BLaER1 (cell line): ENCODE results near the gene TUBG1.

ENCODE experiments used
- H3K27ac ChIP-seq: shearing (Covaris generic); formaldehyde crosslinking; 2 replicates; pipeline ENCODE4 v1.8.1; 2022
- H3K27me3 ChIP-seq: shearing (Covaris generic); formaldehyde crosslinking; 2 replicates; pipeline ENCODE4 v1.8.1; 2022
- H3K36me3 ChIP-seq: shearing (Covaris generic); formaldehyde crosslinking; 2 replicates; pipeline ENCODE4 v1.8.1; 2022
- H3K4me1 ChIP-seq: shearing (Covaris generic); formaldehyde crosslinking; 2 replicates; pipeline ENCODE4 v1.8.1; 2022
- H3K4me2 ChIP-seq: shearing (Covaris generic); formaldehyde crosslinking; 2 replicates; pipeline ENCODE4 v1.8.1; 2022
- H3K4me3 ChIP-seq: shearing (Covaris generic); formaldehyde crosslinking; 2 replicates; pipeline ENCODE4 v1.8.1; 2022
- H3K9ac ChIP-seq: shearing (Covaris generic); formaldehyde crosslinking; 2 replicates; pipeline ENCODE4 v1.8.1; 2022
- H3K9me3 ChIP-seq: shearing (Covaris generic); formaldehyde crosslinking; 2 replicates; pipeline ENCODE4 v1.8.1; 2022
- H4K20me1 ChIP-seq: shearing (Covaris generic); formaldehyde crosslinking; 2 replicates; pipeline ENCODE4 v1.8.1; 2022
- Cebpa-rat ChIP-seq: shearing (Covaris generic); IDR thresholded peaks from 2 replicates; pipeline ENCODE4 v1.8.1; 2022

Gene TUBG1

DNA sequence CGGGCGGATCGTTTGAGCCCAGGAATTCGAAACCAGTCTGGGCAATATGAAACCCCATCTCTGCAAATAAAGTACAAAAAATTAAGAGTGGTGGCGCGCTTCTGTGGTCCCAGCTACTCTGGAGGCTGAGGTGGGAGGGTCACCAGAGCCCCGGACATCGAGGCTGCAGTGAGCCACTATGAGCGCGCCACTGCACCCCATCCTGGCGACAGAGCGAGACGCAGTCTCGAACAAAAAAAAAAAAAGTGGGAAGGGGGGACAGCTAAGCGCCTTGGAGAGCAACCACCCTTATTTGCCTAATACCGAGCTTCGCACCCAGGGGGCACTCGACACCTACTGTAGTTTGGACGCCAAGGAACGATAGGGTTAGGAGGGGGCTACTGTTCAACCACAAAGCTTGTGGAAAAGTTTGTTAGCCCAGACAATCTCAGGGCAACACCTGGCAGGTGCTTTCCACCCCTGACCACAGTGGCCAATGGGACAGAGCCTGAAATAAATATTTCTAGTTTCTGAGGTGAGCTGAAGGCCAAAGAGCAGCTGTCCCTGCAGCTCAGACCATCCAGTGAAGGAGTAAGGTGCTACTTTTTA is 31.1 kb upstream of the TUBG1 start:
- Histone ChIP-seq H3K4me3 (peak overlapping the region; percentile 82), H3K4me1 (peaks cover 36% of the 10 kb centered on the region), H3K27ac (peak overlapping the region; percentile 78), H3K36me3 (peaks cover 72% of the 10 kb centered on the region), H3K4me2 (peak overlapping the region; percentile 97), H3K9ac (peak overlapping the region; percentile 81), H3K9me3 (no peaks in the 10 kb centered on the region), H4K20me1 (no peaks in the 10 kb centered on the region), H3K27me3 (no peaks in the 10 kb centered on the region)
- no peak for TF ChIP-seq Cebpa-rat

DNA sequence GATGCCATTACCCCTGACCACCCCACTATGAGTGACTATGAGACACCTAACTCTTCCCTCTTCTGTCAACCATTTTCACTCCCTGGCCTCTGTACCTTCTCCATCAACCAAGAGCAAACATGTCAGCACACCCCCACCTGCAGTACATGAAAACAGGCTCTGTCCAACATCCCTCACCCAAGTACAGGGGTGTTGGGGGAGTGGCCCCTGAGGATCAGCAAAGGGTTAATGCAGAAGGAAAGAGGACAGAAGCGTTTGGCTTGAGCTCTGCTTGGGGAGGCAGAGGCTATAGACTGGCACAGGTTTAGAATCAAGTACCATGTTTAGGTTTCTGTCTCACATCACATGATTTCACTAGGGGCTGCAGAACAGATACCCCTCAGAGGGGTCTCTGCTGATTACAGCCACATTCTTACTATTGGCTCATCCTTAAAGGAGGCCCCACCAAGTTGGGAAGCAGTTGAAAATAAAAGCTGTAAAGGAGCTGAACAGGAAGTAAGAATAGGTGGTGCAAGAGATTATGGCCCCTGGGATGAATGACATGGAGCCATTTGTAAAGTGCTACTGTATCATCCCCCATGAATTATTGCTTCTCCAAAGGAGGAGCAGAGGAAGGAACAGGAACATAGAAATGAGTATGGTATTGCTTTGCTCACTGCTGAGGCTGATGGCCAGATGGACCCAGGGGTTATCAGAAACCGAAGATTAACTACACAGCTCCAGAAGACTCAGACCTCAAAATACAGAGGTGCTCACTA is 29.5 kb upstream of the TUBG1 start:
- Histone ChIP-seq H3K4me1 (peaks cover 35% of the 10 kb centered on the region), H3K4me3 (no peak overlapping the region), H3K36me3 (peaks cover 72% of the 10 kb centered on the region), H3K4me2 (no peak overlapping the region), H3K9ac (no peak overlapping the region), H3K27me3 (no peaks in the 10 kb centered on the region), H3K27ac (no peak overlapping the region), H3K9me3 (no peaks in the 10 kb centered on the region), H4K20me1 (no peaks in the 10 kb centered on the region)
- no peak for TF ChIP-seq Cebpa-rat

- H3K27me3 ChIP-seq = no peaks in the 10 kb centered on the region
- H3K9me3 ChIP-seq = no peaks in the 10 kb centered on the region
- H3K4me2 ChIP-seq = no peak overlapping the region
- H3K4me1 ChIP-seq = peaks cover 16% of the 10 kb centered on the region
- peaks cover 77% of the 10 kb centered on the region for H3K36me3 ChIP-seq
- no peak for TF ChIP-seq Cebpa-rat
- no peak overlapping the region for H3K27ac ChIP-seq
- no peak overlapping the region for H3K9ac ChIP-seq
- peaks cover 15% of the 10 kb centered on the region; the same call in 1 of the 2 replicates for H4K20me1 ChIP-seq
- no peak overlapping the region for H3K4me3 ChIP-seq
Measured at GRCh38 chr17:42581744-42582270, 27.7 kb upstream of the TUBG1 start.

DNA sequence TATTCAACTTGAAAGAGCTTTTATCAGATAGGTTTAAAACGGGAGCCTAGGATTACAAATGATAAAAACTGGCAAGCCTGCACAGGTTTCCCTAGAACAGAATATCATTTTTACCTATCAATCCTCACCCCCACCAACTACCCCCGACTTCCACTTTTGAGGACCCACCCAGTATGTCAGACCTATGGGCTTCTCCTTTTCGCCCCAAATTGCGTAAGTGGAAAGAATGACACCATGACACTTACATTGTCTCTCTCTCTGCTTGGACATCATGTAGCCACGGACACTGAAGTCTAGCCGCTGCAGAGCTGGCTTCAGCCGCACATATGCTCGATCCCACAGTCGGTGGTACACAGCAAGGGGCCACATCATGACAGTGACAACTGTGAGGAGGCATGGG is 24.6 kb upstream of the TUBG1 start:
- H3K4me2 ChIP-seq = no peak overlapping the region
- no peak for TF ChIP-seq Cebpa-rat
- no peak overlapping the region for H3K27ac ChIP-seq
- H4K20me1 ChIP-seq = peaks cover 18% of the 10 kb centered on the region; the same call in 1 of the 2 replicates
- no peaks in the 10 kb centered on the region for H3K4me1 ChIP-seq
- H3K9ac ChIP-seq = no peak overlapping the region
- no peaks in the 10 kb centered on the region for H3K27me3 ChIP-seq
- H3K4me3 ChIP-seq = no peak overlapping the region
- no peaks in the 10 kb centered on the region for H3K9me3 ChIP-seq
- H3K36me3 ChIP-seq = peaks cover 100% of the 10 kb centered on the region

DNA sequence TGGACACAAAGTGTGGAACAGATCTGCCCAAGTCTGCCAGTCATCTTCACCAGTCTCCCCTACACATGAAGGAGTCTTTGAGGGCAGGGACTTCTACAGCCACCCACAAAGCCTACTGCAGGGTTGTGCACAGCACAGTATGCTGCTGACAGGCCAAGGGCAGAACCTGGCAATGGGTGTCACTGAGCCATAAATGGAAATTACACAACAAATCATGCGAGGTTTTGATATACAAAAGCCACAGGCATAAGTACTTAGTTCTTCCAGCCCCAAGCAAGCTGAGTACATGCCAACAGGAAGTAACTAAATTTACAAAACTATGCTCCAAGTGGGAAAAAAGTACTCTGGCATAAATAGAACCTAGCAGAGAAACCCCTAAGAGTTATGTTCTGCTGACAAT is 24.1 kb upstream of the TUBG1 start:
- H3K9ac ChIP-seq = no peak overlapping the region
- H3K36me3 ChIP-seq = peaks cover 100% of the 10 kb centered on the region

DNA sequence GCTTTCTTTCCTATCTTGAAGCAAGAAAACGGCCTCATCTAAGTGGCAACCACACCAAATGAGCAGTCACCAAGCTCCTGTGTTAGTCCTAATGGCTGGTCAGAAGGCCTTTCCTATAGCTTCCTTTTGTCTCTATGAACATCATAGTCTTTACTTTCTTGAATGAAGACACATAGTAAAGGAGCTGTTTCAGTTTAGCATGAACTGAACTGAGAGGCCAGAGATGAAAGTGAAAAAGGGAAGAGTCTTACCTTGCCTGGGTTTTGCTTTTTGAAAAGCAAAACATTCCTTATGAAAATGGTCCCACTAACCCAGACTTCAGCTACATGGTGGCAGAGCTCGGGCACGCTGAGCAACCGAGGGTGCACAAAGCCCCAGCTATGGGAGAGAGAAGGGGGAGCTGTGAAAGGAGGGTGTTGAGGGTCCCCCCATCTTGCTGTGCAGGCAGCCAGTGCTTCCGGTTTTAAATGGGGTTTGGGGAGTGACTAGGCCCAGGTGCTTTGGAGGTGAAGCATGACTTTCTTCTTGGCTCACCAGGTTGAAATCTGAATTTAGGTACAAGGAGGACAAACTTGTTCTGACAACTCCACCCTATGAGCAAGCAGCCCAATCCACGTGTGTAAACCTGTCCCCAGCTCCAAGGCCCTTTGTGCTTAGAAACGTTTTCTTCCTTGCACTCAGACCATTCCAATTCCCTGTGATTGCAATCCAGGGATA is 22.8 kb upstream of the TUBG1 start:
- no peak for TF ChIP-seq Cebpa-rat
- Histone ChIP-seq H3K36me3 (peaks cover 100% of the 10 kb centered on the region), H3K27me3 (no peaks in the 10 kb centered on the region), H3K4me2 (no peak overlapping the region), H3K27ac (no peak overlapping the region), H3K9me3 (no peaks in the 10 kb centered on the region), H4K20me1 (peaks cover 22% of the 10 kb centered on the region; the same call in 1 of the 2 replicates), H3K4me3 (no peak overlapping the region), H3K9ac (no peak overlapping the region), H3K4me1 (no peaks in the 10 kb centered on the region)

More for the DNA sequence above, 24.1 kb upstream of the TUBG1 start:
- TF ChIP-seq Cebpa-rat = no peak
- no peaks in the 10 kb centered on the region for H3K4me1 ChIP-seq
- no peaks in the 10 kb centered on the region for H3K9me3 ChIP-seq
- H3K27me3 ChIP-seq = no peaks in the 10 kb centered on the region
- no peak overlapping the region for H3K27ac ChIP-seq
- peaks cover 18% of the 10 kb centered on the region; the same call in 1 of the 2 replicates for H4K20me1 ChIP-seq
- no peak overlapping the region for H3K4me2 ChIP-seq
- H3K4me3 ChIP-seq = no peak overlapping the region

DNA sequence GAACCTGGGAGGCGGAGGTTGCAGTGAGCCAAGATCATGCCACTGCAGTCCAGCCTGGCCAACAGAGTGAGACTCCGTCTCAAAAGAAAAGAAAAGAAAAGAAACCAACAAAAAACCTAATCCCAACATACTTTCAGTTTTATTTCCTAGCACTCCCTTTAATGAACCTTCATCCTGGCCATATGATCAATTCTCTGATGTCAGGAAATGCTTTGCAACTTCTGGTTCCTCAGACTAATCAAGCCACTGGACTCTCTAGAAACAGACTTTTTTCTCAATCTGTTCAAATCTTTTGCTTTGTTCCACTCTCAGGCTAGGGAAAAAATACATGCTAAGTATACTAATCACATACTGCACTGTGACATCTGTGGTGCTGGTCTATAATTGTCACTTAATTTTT is 18.6 kb upstream of the TUBG1 start:
- H3K9ac ChIP-seq = no peak overlapping the region
- no peak overlapping the region for H3K27ac ChIP-seq
- H4K20me1 ChIP-seq = peaks cover 56% of the 10 kb centered on the region
- peaks cover 87% of the 10 kb centered on the region for H3K36me3 ChIP-seq
- H3K27me3 ChIP-seq = no peaks in the 10 kb centered on the region
- no peaks in the 10 kb centered on the region for H3K4me1 ChIP-seq
- TF ChIP-seq Cebpa-rat = no peak
- no peaks in the 10 kb centered on the region for H3K9me3 ChIP-seq
- no peak overlapping the region for H3K4me3 ChIP-seq
- H3K4me2 ChIP-seq = no peak overlapping the region

- no peak for TF ChIP-seq Cebpa-rat
- no peak overlapping the region for H3K4me2 ChIP-seq
- peaks cover 86% of the 10 kb centered on the region for H3K36me3 ChIP-seq
Measured at GRCh38 chr17:42591411-42591810, 18.1 kb upstream of the TUBG1 start.

DNA sequence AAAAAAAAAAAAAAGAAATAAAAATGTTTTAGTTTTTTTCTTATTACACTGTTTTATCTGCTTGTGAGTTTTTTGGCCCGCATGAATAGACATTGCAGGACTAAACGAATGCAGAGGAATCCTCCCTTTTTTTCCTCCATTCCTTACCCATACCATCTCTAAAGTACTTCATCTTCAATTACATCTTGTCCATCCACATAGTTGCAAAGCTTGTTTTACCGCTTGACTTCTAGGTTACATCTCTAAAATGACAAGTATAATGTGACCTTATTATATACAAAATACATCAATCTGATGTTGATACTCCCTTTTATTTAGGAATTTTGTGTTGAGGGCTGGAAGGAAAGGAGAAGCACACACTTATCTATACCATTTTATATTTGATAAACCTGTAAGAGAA is 13.1 kb upstream of the TUBG1 start:
- no peak for TF ChIP-seq Cebpa-rat
- no peak overlapping the region for H3K4me2 ChIP-seq
- peaks cover 55% of the 10 kb centered on the region for H3K36me3 ChIP-seq
- H3K9me3 ChIP-seq = no peaks in the 10 kb centered on the region
- H3K9ac ChIP-seq = no peak overlapping the region
- H3K4me3 ChIP-seq = no peak overlapping the region
- no peaks in the 10 kb centered on the region for H3K27me3 ChIP-seq
- peaks cover 21% of the 10 kb centered on the region for H3K4me1 ChIP-seq
- no peak overlapping the region for H3K27ac ChIP-seq
- H4K20me1 ChIP-seq = peaks cover 84% of the 10 kb centered on the region

More at GRCh38 chr17:42591411-42591810, 18.1 kb upstream of the TUBG1 start:
- Histone ChIP-seq H3K9me3 (no peaks in the 10 kb centered on the region), H3K4me3 (no peak overlapping the region), H3K4me1 (no peaks in the 10 kb centered on the region), H3K9ac (no peak overlapping the region), H3K27ac (no peak overlapping the region), H4K20me1 (peaks cover 56% of the 10 kb centered on the region), H3K27me3 (no peaks in the 10 kb centered on the region)

DNA sequence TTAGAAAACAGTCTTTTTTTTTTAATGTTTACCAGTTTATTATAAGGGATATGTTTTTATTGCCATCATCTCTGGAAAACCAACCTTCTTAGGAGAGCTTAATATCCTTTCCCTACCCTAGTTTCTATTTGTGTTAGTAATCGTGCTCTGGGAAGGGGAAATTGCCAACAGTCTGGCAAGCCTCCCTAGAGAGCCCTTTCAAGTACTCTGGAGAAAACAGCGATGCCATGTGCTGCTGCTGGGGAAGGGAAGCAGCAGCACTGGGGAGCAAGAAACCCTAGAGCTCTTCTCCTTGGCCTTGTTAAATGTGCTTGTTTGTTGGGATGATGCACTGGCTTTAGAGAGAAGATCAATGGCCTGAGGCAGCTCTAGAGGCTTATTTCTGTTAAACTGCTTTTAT is 10.6 kb upstream of the TUBG1 start:
- Histone ChIP-seq H3K36me3 (peaks cover 40% of the 10 kb centered on the region), H3K4me2 (peak overlapping the region; percentile 77), H3K4me1 (peaks cover 30% of the 10 kb centered on the region), H3K9ac (peak overlapping the region; percentile 39), H3K27ac (peak overlapping the region; percentile 53; the same call in 1 of the 2 replicates), H4K20me1 (peaks cover 83% of the 10 kb centered on the region), H3K4me3 (no peak overlapping the region), H3K9me3 (no peaks in the 10 kb centered on the region), H3K27me3 (no peaks in the 10 kb centered on the region)
- TF ChIP-seq Cebpa-rat = no peak
